Measurements from ENCODE around the gene FAM47E.

Gene FAM47E

GRCh38 chr4:76208005-76208765, 43.3 kb upstream of the FAM47E start (continued):
- TF ChIP-seq ZBTB26 (tag by site-specific recombination; optimal IDR thresholded peaks at IDR 0.05): no peak
- no peak for TF ChIP-seq ZNF585B (tag by site-specific recombination; IDR thresholded peaks at IDR 0.05)
- TF ChIP-seq ELK4 (IDR thresholded peaks at IDR 0.05; ENCODE audit: borderline replicate concordance, low read depth, low read length): no peak
- no peak for TF ChIP-seq ZNF292 (tag by site-specific recombination; IDR thresholded peaks at IDR 0.05; ENCODE audit: borderline replicate concordance, low read depth)
- TF ChIP-seq ZNF146 (tag by site-specific recombination; IDR thresholded peaks at IDR 0.05): no peak
- TF ChIP-seq ZNF645 (tag by site-specific recombination; IDR thresholded peaks at IDR 0.05): no peak
- TF ChIP-seq CTCF (tag by site-specific recombination; IDR thresholded peaks at IDR 0.05): no peak
- TF ChIP-seq ZNF366 (tag by site-specific recombination; conservative IDR thresholded peaks at IDR 0.05): no peak
- TF ChIP-seq KLF1 (tag by site-specific recombination; IDR thresholded peaks at IDR 0.05): no peak
- no peak for TF ChIP-seq YY2 (tag by site-specific recombination; IDR thresholded peaks at IDR 0.05)
- TF ChIP-seq ZNF501 (tag by site-specific recombination; IDR thresholded peaks at IDR 0.05): no peak
- TF ChIP-seq SP2 (tag by site-specific recombination; IDR thresholded peaks at IDR 0.05): peak; percentile 56
- no peak for TF ChIP-seq ZNF843 (tag by site-specific recombination; IDR thresholded peaks at IDR 0.05)
- TF ChIP-seq TRIM28 (IDR thresholded peaks at IDR 0.05; ENCODE audit: borderline replicate concordance, low read length): peak; percentile 71
- no peak for TF ChIP-seq ZNF23 (tag by site-specific recombination; IDR thresholded peaks at IDR 0.05; ENCODE audit: borderline replicate concordance)
- 0 out of 2 replicates have a peak, but pooled peaks have one; percentile 17 for TF ChIP-seq ZNF600 (tag by site-specific recombination; IDR thresholded peaks at IDR 0.05)
- no peak for TF ChIP-seq WT1 (tag by site-specific recombination; IDR thresholded peaks at IDR 0.05)
- no peak for TF ChIP-seq ZNF544 (tag by site-specific recombination; IDR thresholded peaks at IDR 0.05)
- no peak for TF ChIP-seq ZNF670 (tag by site-specific recombination; IDR thresholded peaks at IDR 0.05; ENCODE audit: low read depth)
- 0 out of 2 replicates have a peak, but pooled peaks have one; percentile 25 for TF ChIP-seq ZNF660 (tag by site-specific recombination; IDR thresholded peaks at IDR 0.05)
- no peak for TF ChIP-seq KLF17 (tag by site-specific recombination; IDR thresholded peaks at IDR 0.05)
- no peak for TF ChIP-seq ZNF692 (tag by site-specific recombination; IDR thresholded peaks at IDR 0.05)
- TF ChIP-seq ZNF138 (tag by site-specific recombination; IDR thresholded peaks at IDR 0.05; ENCODE audit: borderline replicate concordance): no peak
- TF ChIP-seq ZFP41 (tag by site-specific recombination; IDR thresholded peaks at IDR 0.05; ENCODE audit: borderline replicate concordance): no peak
- TF ChIP-seq ZNF707 (tag by site-specific recombination; IDR thresholded peaks at IDR 0.05): no peak
- no peak for TF ChIP-seq ZNF140 (tag by site-specific recombination; IDR thresholded peaks at IDR 0.05)
- TF ChIP-seq SP7 (tag by site-specific recombination; IDR thresholded peaks at IDR 0.05): peak; percentile 19; the same call in 1 of the 2 replicates
- TF ChIP-seq ZNF202 (tag by site-specific recombination; IDR thresholded peaks at IDR 0.05; ENCODE audit: borderline replicate concordance): no peak
- no peak for TF ChIP-seq ZNF792 (tag by site-specific recombination; IDR thresholded peaks at IDR 0.05)
- peak; percentile 24; the same call in 1 of the 2 replicates for TF ChIP-seq ZBTB48 (tag by site-specific recombination; IDR thresholded peaks at IDR 0.05)
- TF ChIP-seq ZBTB20 (tag by site-specific recombination; IDR thresholded peaks at IDR 0.05): no peak
- no peak for TF ChIP-seq ZXDB (tag by site-specific recombination; IDR thresholded peaks at IDR 0.05)

Measured in HEK293 (cell line).